COLO829 (cell line): ENCODE data around the gene HIRA.
"Not testable (repeated sequence)": the region's sequence is repeated elsewhere in the genome, so short reads cannot be mapped to it uniquely, and the experiment has no call there.

Experiments used
- DNase-seq: peaks from one replicate; pipeline ENCODE4 v3.0.0; 2012; ENCODE audit warnings: low spot score

Gene HIRA

GRCh38 chr22:19463008-19463407, 31.5 kb upstream of the HIRA start:
- no peak for DNase-seq

GRCh38 chr22:19461506-19461905, 30.0 kb upstream of the HIRA start:
- no peak for DNase-seq

- no peak for DNase-seq
Observed at GRCh38 chr22:19460036-19460435, 28.5 kb upstream of the HIRA start.

- DNase-seq = no peak
Observed at GRCh38 chr22:19457828-19458428, 26.4 kb upstream of the HIRA start.

- DNase-seq = no peak
Observed at GRCh38 chr22:19456541-19456940, 25.0 kb upstream of the HIRA start.

GRCh38 chr22:19455585-19456370, 24.2 kb upstream of the HIRA start:
- DNase-seq = no peak

- no peak for DNase-seq
Observed at GRCh38 chr22:19455033-19455432, 23.5 kb upstream of the HIRA start.

GRCh38 chr22:19454156-19454555, 22.6 kb upstream of the HIRA start:
- no peak for DNase-seq

GRCh38 chr22:19453718-19454117, 22.2 kb upstream of the HIRA start:
- no peak for DNase-seq

- no peak for DNase-seq
Observed at GRCh38 chr22:19451570-19451969, 20.0 kb upstream of the HIRA start.

GRCh38 chr22:19450363-19451175, 19.0 kb upstream of the HIRA start:
- no peak for DNase-seq

- no peak for DNase-seq
Observed at GRCh38 chr22:19449422-19449767, 17.9 kb upstream of the HIRA start.

GRCh38 chr22:19448739-19449421, 17.3 kb upstream of the HIRA start:
- no peak for DNase-seq

GRCh38 chr22:19448076-19448607, 16.6 kb upstream of the HIRA start:
- DNase-seq = peak; percentile 87

GRCh38 chr22:19447330-19448075, 16.0 kb upstream of the HIRA start, which contains the start of gene C22orf39:
Gene C22orf39, minus strand, starts transcription at chr22:19447711. Its CDS starts 23 bp downstream, at chr22:19447688.
- peak; percentile 97 for DNase-seq

- peak; percentile 45 for DNase-seq
Observed at GRCh38 chr22:19446603-19447329, 15.2 kb upstream of the HIRA start.

GRCh38 chr22:19445279-19445982, 13.9 kb upstream of the HIRA start:
- not testable (repeated sequence) for DNase-seq

GRCh38 chr22:19443544-19444211, 12.1 kb upstream of the HIRA start:
- no peak for DNase-seq

- no peak for DNase-seq
Observed at GRCh38 chr22:19442166-19442565, 10.6 kb upstream of the HIRA start.
